ENCODE measurements around the gene L3MBTL3. TPM values are rescaled to one million over a fixed set of nuclear protein-coding genes. Genes with fewer than 3 reads are reported as not detected.

L3MBTL3 gene
- polyA plus RNA-seq, 1 donor from 2014 or later, result 47.6 TPM

DNA sequence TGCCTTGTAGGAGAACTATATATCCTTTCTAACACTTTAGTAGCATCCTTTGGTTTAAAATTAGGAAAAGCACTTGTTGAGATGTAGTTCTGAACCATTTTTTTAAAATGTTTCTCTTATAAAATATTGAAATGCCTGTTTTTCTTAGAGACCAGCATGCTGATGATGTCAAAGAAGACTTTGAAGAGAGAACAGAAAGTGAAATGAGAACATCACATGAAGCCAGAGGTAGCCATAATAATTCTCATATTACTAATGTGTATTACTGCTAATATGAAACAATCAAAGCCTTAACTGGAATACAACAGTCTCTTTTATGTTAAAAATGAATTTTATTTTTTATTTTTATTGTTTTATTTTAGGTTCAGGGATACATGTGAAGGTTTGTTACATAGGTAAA lies 102.3 kb downstream of the L3MBTL3 start:
- H3K27ac ChIP-seq (ENCODE audit: low read length), result no peak overlapping the region
- H3K27me3 ChIP-seq (ENCODE audit: insufficient read depth, low read depth, low read length), result no peaks in the 10 kb centered on the region
- no peak overlapping the region for H3K9ac ChIP-seq (ENCODE audit: low read length)
- H3K79me2 ChIP-seq (replicated peaks; ENCODE audit: insufficient read depth, low read length), result no peaks in the 10 kb centered on the region
- no peaks in the 10 kb centered on the region for H3F3A ChIP-seq (ENCODE audit: insufficient read depth, low read length, poor library complexity, severe bottlenecking)
- TF ChIP-seq POLR2AphosphoS5 (IDR thresholded peaks at IDR 0.05) (no peak), TAF1 (IDR thresholded peaks at IDR 0.05; ENCODE audit: low read depth) (no peak), SMC3 (conservative IDR thresholded peaks at IDR 0.05; ENCODE audit: poor library complexity) (no peak), RAD21 (conservative IDR thresholded peaks at IDR 0.05) (no peak), EP300 (conservative IDR thresholded peaks at IDR 0.05; ENCODE audit: poor library complexity, severe bottlenecking) (no peak), MXI1 (conservative IDR thresholded peaks at IDR 0.05; ENCODE audit: poor library complexity, severe bottlenecking) (no peak), REST (IDR thresholded peaks at IDR 0.05; ENCODE audit: borderline replicate concordance) (no peak), EZH2 (IDR thresholded peaks at IDR 0.05; ENCODE audit: borderline replicate concordance, insufficient read depth, low read length, poor library complexity, severe bottlenecking) (no peak), CTCF (IDR thresholded peaks at IDR 0.05; ENCODE audit: poor library complexity, severe bottlenecking) (no peak)
- H4K20me1 ChIP-seq (ENCODE audit: insufficient read depth), result no peaks in the 10 kb centered on the region
- no peaks in the 10 kb centered on the region for H3K36me3 ChIP-seq (ENCODE audit: insufficient read depth, low read length)
- no peak overlapping the region for H2AFZ ChIP-seq (ENCODE audit: low read depth, low read length)
- H3K9me2 ChIP-seq (ENCODE audit: insufficient read depth, low read length), result no peaks in the 10 kb centered on the region
- no peak overlapping the region for H3K4me3 ChIP-seq (ENCODE audit: low read length)
- no peaks in the 10 kb centered on the region for H3K9me3 ChIP-seq (ENCODE audit: low read length)
- H3K4me2 ChIP-seq (ENCODE audit: low read length), result no peak overlapping the region

DNA sequence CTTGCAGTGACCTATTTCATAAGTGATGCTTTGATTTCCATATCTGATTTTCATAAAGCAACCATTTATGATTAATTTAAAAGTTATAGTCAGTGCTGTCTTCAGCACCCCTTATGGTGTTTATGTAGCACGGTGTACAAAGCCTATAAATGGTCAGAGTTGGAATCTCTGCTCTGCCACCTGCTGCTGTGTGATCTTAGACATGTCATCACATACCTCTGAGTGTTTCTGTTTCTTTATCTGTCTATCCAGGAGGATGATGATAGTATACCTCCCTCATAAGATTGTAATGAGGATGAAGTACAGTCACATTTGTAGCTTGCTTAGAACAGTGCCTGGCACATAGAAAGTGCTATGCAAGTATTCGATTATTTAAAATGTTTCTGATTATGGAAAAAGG lies 103.9 kb downstream of the L3MBTL3 start:
- no peak overlapping the region for H2AFZ ChIP-seq (ENCODE audit: low read depth, low read length)
- no peaks in the 10 kb centered on the region for H3K27me3 ChIP-seq (ENCODE audit: insufficient read depth, low read depth, low read length)
- no peak overlapping the region for H3K4me3 ChIP-seq (ENCODE audit: low read length)
- H4K20me1 ChIP-seq (ENCODE audit: insufficient read depth), result no peaks in the 10 kb centered on the region
- no peaks in the 10 kb centered on the region for H3K79me2 ChIP-seq (replicated peaks; ENCODE audit: insufficient read depth, low read length)
- no peaks in the 10 kb centered on the region for H3F3A ChIP-seq (ENCODE audit: insufficient read depth, low read length, poor library complexity, severe bottlenecking)
- H3K9me2 ChIP-seq (ENCODE audit: insufficient read depth, low read length), result no peaks in the 10 kb centered on the region
- no peaks in the 10 kb centered on the region for H3K36me3 ChIP-seq (ENCODE audit: insufficient read depth, low read length)
- no peak overlapping the region for H3K27ac ChIP-seq (ENCODE audit: low read length)
- no peak overlapping the region for H3K9ac ChIP-seq (ENCODE audit: low read length)
- H3K4me2 ChIP-seq (ENCODE audit: low read length), result no peak overlapping the region
- H3K9me3 ChIP-seq (ENCODE audit: low read length), result no peaks in the 10 kb centered on the region
- no peak for TF ChIP-seq EP300 (conservative IDR thresholded peaks at IDR 0.05; ENCODE audit: poor library complexity, severe bottlenecking)
- no peak for TF ChIP-seq REST (IDR thresholded peaks at IDR 0.05; ENCODE audit: borderline replicate concordance)
- no peak for TF ChIP-seq EZH2 (IDR thresholded peaks at IDR 0.05; ENCODE audit: borderline replicate concordance, insufficient read depth, low read length, poor library complexity, severe bottlenecking)
- TF ChIP-seq POLR2AphosphoS5 (IDR thresholded peaks at IDR 0.05), result no peak
- no peak for TF ChIP-seq TAF1 (IDR thresholded peaks at IDR 0.05; ENCODE audit: low read depth)
- no peak for TF ChIP-seq SMC3 (conservative IDR thresholded peaks at IDR 0.05; ENCODE audit: poor library complexity)
- no peak for TF ChIP-seq CTCF (IDR thresholded peaks at IDR 0.05; ENCODE audit: poor library complexity, severe bottlenecking)
- no peak for TF ChIP-seq RAD21 (conservative IDR thresholded peaks at IDR 0.05)
- TF ChIP-seq MXI1 (conservative IDR thresholded peaks at IDR 0.05; ENCODE audit: poor library complexity, severe bottlenecking), result no peak

All from neural cell (in vitro differentiated cells).